ENCODE data around the gene LTK. TPM values are rescaled to one million over a fixed set of nuclear protein-coding genes. Genes with fewer than 3 reads are reported as not detected.
"Not testable (repeated sequence)": the region's sequence is repeated elsewhere in the genome, so short reads cannot be mapped to it uniquely, and the experiment has no call there.

LTK gene
- total and polyA plus RNA-seq, 12 donors, result 0.11 to 1.6 (median 0.49) TPM

DNA sequence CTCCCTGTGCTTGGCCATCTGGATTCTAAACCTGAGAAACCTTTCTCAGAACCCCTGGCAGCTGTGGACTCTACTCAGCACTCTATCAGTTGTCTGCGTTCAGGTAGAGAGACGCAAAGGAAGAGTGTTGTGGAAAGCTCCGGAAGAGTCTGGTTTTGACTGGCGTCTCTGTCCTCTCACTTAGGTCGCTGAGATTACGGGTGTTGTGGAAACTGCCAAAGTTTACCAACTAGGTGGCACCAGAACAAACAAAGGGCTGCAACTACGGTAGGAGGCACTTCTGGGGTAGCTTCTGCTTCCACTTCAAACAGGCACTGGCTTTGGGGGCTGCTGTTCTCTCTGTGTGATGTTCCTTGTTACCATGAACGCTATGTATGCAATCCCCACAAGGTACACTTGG lies 39.2 kb downstream of the LTK start:
- no peak for ATAC-seq
- WGBS, 2 donors, result 89 to 90% methylated on average over 8 of the region's 8 CpGs
- peaks cover 3 to 100% (median 85%) of the 10 kb centered on the region in 9 donors for H3K36me3 ChIP-seq
- H3K4me1 ChIP-seq, result peaks cover 0 to 4% (median 0%) of the 10 kb centered on the region in 9 donors
- H3K9me3 ChIP-seq, result no peaks in the 10 kb centered on the region
- intact Hi-C loops (cut with DNase I), result no loop called here
- no peaks in the 10 kb centered on the region for H3K27me3 ChIP-seq
- H3K4me3 ChIP-seq, result no peak overlapping the region
- TF ChIP-seq CTCF (IDR thresholded peaks at IDR 0.05), result no peak
- DNase-seq, result no peak
- no peak overlapping the region for H3K27ac ChIP-seq

GRCh38 chr15:41473418-41473817 lies 40.2 kb downstream of the LTK start:
- Histone ChIP-seq H3K27me3 (no peaks in the 10 kb centered on the region), H3K9me3 (no peaks in the 10 kb centered on the region), H3K27ac (no peak overlapping the region), H3K4me3 (no peak overlapping the region), H3K36me3 (peaks cover 3 to 100% (median 78%) of the 10 kb centered on the region in 9 donors), H3K4me1 (peaks cover 0 to 4% (median 0%) of the 10 kb centered on the region in 9 donors)
- intact Hi-C loops (cut with DNase I), result no loop called here
- TF ChIP-seq CTCF (IDR thresholded peaks at IDR 0.05), result no peak
- DNase-seq (no peak), ATAC-seq (no peak)
- 96 to 97% methylated on average over 11 of the region's 11 CpGs for WGBS, 2 donors

- ATAC-seq, H3K9me3 ChIP-seq, H3K27me3 ChIP-seq, H3K4me1 ChIP-seq, DNase-seq, H3K4me3 ChIP-seq, H3K27ac ChIP-seq: not testable (repeated sequence)
- H3K36me3 ChIP-seq, result peaks cover 0 to 100% (median 60%) of the 10 kb centered on the region in 9 donors
- intact Hi-C loops (cut with DNase I), result loop anchor here in 1 of 10 donors (10.0 kb wide), 1 partner anchor 345 kb away; no protein-coding TSS in a partner anchor
- 96 to 98% methylated on average over 6 of the region's 6 CpGs for WGBS, 2 donors
Observed at GRCh38 chr15:41469644-41470043, 44.0 kb downstream of the LTK start.

GRCh38 chr15:41466711-41467110 lies 46.9 kb downstream of the LTK start:
- no peak for TF ChIP-seq CTCF (IDR thresholded peaks at IDR 0.05)

DNA sequence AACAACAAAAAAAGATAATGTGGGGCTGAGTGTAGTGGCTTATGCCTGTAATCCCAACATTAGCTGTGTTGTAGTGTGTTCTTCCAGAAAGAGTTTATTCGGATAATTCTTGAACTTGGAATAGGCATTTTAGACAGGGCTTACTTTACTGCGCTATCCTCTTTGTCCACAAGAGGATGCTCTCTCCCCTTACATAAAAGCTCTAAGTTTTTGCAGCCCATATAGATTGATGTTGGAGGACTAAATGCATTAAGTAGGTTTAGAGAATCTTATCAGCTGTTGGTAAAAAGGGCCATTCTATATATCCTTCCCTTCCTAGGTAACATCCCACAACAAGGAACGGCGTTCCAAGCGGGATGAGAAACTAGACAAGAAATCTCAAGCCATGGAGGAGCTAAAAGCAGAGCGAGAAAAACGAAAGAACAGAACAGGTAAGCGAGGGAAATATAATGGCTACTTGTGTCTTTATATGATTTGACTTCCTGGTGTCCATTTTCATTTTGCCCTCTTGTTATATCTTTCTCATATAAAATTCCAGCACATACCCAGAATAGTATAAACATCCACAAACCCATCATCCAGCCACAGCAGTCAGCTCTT lies 47.7 kb downstream of the LTK start:
- WGBS, 2 donors, result 78 to 86% methylated on average over 8 of the region's 8 CpGs
- no peak for DNase-seq
- Histone ChIP-seq H3K4me1 (no peaks in the 10 kb centered on the region), H3K9me3 (no peaks in the 10 kb centered on the region), H3K27ac (no peak overlapping the region), H3K27me3 (no peaks in the 10 kb centered on the region), H3K4me3 (no peak overlapping the region), H3K36me3 (peaks cover 0 to 98% (median 41%) of the 10 kb centered on the region in 9 donors)
- TF ChIP-seq CTCF (IDR thresholded peaks at IDR 0.05), result peak; percentile 34 to 87 (median 68)
- intact Hi-C loops (cut with DNase I), result loop anchor here in 1 of 10 donors (10.0 kb wide), 1 partner anchor 349 kb away; no protein-coding TSS in a partner anchor
- ATAC-seq, result no peak

More at GRCh38 chr15:41466711-41467110, 46.9 kb downstream of the LTK start:
- Histone ChIP-seq H3K36me3 (peaks cover 0 to 99% (median 49%) of the 10 kb centered on the region in 9 donors), H3K27ac (no peak overlapping the region), H3K4me3 (no peak overlapping the region), H3K9me3 (no peaks in the 10 kb centered on the region), H3K4me1 (no peaks in the 10 kb centered on the region), H3K27me3 (no peaks in the 10 kb centered on the region)
- no peak for DNase-seq
- ATAC-seq, result no peak
- intact Hi-C loops (cut with DNase I), result loop anchor here in 1 of 10 donors (10.0 kb wide), 1 partner anchor 348 kb away; no protein-coding TSS in a partner anchor
- 64 to 89% methylated on average over 3 of the region's 3 CpGs for WGBS, 2 donors
